Transverse colon (tissue), 4 donors: ENCODE measurements around the gene LTA4H.

Experiments used
- CTCF ChIP-seq, 5 experiments: fragments of 200-600 bp in 3 of 5; fragments of 450-650 bp in 2 of 5; sonication (generic) in 3 of 5; IDR thresholded peaks; 1 replicate in 2 of 5; 2 replicates in 3 of 5; pipeline ENCODE4 v1.5.1; 2016 to 2017; ENCODE audit warnings: antibody characterized with exemption in 5 of 5, inconsistent platforms in 3 of 5, mild to moderate bottlenecking in 2 of 5, moderate library complexity in 1 of 5
- EP300 ChIP-seq: sonication (generic); formaldehyde crosslinking; IDR thresholded peaks from one replicate; pipeline ENCODE4 v1.6.1; 2017; ENCODE audit warnings: antibody characterized with exemption, low read depth
- POLR2A ChIP-seq: fragments of 450-650 bp; IDR thresholded peaks from one replicate; pipeline ENCODE4 v1.6.1; 2016; ENCODE audit warnings: antibody characterized with exemption, mild to moderate bottlenecking, moderate library complexity
- POLR2AphosphoS5 ChIP-seq, 3 donors: sonication (generic); formaldehyde crosslinking; IDR thresholded peaks; one replicate each; pipeline ENCODE4 v1.6.1; 2016; ENCODE audit warnings: antibody characterized with exemption in 3 of 3

GRCh38 chr12:96046543-96047228, 11.3 kb upstream of the LTA4H start:
- TF ChIP-seq CTCF (IDR thresholded peaks at IDR 0.05) (no peak), EP300 (no peak), POLR2A (no peak), POLR2AphosphoS5 (IDR thresholded peaks at IDR 0.05) (no peak)
